OCI-M1 (cell line): Measurements from ENCODE around the gene BUB1B.

Experiments used
- DNase-seq: peaks from one replicate; lab custom pipeline; 2025; lab: John Stamatoyannopoulos, UW

The BUB1B gene

DNA sequence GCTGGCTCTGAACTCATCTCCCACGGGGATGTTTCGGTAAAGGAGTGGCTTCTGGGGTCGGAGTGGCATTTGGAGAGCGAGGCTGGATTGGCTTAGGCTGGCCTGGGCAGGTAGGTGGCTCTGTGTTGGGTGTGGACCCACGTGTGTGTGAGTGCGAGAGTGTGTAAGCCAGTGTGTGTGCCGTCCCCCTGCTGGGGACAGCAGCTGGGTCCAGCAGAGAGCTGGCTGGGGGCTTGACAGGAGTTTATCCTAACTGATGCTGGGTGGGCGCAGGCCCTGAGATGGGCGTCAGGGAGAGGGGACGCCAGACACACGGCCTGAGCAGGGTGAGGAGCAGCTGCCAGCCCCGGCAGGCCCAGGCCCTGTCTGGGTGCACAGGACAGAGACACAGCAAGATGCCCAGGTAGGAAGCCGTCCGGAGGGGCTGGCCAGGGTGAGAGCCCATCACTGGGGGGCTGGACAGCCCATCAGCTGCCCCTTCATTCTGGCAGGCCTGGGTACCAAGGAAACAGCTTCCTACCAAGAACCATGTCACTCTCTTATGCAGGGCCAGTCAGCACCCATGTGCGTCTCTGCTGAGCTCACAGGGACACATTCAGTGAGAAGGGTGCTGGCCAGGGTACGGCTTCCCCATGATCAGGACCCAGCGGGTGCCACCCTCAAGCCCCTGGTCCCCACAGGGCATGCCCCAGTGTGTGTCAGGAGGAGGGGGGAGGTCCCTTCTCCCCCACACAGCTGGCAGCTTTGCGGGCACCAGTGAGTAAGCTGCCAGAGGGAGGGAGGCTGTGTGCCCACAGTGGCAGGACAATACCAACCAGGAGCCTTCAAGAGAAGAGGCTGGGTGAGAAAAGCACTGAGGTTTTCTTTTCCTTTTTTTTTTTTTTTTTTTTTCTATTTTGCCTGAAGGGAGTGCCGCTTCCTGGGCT is 79.1 kb downstream of the BUB1B start:
- DNase-seq, result no peak

DNA sequence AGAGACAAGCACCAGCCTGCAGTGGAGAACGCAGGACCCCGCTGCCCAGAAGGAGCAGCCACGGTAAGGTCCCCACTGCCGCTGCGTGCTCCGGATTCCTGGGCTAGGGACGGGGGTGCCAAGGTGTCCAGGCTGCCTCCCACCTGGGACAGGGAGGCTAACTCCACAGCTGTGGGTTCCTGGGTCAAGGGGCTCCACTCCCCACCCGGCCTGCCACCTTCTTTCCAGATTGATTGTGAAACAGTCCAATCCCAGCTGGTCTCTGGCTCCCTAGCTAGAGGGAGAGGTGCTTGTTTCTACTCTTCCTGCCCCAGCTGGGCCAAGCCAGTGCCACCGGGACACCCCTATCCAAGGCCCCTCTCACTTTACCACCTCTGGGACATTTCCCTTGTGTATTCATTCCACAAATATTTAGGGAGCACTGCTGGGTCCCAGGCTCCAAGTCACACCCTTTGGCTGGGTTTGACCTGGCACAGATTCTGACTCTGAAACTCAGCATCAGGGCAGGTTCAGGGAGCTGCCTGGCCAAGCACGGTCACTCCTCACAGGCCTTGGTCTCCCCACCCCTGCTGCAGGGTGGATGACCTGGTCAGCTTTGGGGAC is 79.9 kb downstream of the BUB1B start:
- no peak for DNase-seq

DNA sequence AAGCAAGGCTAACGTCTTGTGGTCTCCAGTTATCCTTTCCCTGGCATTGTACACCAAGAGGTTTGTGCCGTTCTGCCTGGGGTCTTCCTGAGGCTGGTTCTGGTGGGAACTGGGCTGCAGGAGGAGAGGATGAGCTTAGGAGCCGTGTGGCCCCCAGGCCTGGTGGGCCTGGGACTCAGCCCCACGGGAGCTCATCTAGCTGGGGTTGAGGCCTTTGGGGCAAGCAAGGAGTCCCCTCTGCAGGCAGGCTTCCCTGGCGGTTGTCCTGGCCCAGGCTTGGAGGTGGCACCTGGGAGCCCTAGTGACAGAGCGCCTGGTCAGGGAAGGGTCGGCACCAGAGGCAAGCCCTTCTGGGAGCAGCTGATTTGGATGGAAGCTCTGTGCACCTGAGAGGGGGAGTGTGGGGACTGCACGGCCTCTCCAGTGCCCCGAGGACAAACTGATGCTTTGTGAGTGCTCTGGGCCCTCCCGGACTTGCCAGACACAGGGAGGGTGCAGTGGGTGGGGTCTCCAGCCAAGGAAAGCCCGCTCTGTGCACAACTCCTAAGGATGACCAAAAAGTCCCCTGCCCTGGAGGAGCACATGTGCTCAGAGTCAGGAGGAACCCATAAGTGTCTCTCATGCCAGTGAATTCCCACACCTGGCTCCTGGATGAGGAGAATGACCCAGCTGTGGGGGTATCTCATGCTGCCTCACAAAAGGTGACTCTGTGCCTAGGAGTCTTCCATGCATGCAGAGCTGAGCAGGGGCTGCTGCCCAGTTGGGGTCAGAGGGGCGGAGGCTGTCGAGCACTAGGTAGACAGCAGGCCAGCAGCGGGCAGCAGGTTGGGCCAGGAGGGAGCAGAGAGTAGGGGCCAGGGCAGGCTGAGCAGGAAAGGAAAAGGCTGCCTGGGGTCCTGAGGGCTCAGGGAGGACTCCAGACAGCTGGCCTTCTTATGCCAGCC is 80.7 kb downstream of the BUB1B start:
- no peak for DNase-seq

DNA sequence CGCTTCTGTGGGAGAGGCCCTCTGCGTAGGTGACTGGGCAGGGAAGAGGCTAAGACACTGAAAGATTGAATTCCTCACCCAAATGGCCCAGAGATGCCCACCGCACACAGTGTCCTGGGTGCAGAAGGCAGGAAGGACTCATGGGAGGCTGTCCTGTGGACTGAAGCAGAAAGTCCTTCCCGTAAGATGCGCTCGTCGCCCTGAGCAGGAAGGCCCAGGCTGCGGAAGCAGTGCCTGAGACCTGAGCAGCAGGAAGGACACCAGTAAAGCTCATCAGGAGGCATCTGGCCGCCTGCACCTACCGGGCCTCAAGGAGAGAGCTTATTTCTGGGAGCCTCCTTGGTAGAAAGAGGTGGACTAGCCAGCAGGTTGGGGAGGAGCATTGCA is 81.3 kb downstream of the BUB1B start:
- DNase-seq, result no peak

DNA sequence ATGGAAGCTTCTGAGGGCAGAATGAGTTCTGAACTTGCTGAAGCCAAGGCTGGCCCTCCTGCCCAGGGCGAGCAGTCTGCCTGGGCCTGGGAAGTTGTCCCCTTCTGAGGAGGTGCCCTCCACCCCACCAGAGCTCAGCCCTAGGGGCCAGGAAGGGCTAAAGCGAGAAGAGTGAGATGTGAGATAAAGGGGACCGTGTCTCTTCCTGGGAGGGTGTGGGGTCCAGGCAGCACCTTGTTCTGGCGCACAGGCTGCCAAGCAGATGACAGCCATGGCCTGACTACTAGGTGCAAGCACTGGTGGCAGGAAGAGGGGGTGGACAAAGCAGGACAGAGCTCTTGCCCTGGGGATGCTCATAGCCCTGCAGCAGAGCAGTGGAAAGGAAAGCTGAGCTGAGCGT is 81.7 kb downstream of the BUB1B start:
- no peak for DNase-seq

DNA sequence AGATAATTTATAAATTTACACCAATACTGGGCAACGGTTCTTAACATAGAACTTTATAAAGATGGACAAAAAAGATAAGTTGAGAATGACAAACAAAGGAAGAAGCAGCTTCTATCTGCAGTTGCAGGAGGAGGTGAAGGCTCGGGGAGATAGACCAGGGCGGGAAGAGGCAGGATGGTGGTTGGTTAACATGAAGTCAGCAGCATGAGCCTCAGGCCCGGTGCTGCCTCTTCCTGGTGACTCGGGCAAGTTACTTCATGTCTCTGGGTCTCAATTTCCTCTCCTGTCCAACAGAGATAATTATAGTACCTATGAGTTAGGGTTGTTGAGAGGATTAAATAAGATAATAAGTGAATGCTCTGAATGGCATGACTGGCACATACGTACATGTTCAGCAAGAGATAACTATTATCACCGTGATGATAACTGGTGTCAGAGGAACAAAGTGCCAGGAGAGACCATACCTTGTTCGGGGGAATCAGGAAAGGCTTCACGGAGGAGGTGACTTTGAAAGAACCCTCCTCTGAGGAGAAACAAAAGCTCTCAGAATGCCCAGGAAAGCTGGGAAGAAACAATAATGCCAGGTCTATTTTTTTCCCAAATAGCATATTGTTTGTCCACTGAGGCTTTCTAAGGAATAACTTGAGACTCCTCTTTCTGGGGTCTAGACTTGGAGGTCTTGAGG is 82.4 kb downstream of the BUB1B start:
- peak; percentile 44 for DNase-seq

DNA sequence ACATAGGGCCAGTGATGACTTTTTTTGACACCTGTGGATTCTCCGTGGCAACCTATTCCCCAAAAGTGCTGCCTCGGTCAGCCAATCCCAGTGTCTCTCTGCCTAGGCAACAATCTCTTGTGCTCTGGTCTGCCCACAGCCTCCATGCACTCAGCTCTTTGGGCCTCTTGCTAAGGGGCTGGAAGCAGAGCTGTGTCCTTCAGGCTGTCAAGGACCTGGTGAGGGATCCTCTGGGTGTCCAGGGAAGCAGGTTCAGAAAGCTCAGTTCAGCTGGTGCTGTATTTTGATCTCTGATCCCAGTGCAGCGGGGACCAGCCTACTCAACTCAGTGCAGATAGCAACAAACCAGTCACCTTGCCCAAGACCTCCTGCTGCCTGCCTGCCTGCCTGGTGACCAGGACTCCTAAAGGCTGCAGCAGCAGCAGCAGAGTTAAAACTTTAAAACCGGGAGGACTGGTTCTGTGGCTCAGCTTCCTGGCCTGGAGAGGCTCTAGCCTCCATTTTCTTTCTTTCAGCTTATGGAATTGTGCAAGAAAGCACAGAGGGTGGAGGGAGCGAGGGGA is 84.2 kb downstream of the BUB1B start:
- DNase-seq, result no peak

DNA sequence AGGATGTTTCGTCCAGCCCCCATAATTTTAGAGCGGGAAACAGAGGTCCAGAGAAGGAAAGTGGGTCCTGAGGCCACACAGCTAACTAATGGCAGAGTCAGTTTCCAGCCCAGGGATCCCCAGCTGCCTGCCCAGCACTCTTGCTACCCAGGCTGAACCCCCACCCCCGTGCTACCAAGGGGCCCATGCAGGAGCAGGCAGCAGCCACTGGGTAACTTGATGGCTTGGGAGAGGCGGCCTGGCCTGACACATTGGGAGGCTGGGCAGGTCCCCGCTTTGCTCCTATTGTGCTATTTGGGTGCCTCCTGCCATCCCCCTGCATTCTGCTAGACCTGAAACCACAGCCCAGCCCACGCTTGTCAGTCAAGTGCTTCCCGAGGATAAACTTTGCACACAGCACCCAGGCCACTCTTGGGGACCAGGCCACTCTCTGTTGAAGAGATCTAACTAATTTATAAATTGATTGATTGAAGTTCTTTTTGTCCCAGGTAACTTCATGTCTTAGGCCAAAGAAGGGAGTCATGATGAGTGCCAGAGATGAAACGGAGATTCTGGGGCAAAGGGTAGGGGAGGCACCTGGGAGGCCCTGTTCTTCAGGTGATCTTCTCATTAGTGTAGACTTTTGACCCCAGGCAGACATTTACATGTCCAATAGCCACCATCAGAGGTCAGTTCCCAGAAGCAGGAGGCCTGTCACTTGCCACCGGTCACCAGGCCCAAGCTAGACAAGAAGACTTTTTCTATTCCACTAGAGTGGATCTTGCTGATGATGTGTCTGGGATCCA is 85.0 kb downstream of the BUB1B start:
- no peak for DNase-seq

DNA sequence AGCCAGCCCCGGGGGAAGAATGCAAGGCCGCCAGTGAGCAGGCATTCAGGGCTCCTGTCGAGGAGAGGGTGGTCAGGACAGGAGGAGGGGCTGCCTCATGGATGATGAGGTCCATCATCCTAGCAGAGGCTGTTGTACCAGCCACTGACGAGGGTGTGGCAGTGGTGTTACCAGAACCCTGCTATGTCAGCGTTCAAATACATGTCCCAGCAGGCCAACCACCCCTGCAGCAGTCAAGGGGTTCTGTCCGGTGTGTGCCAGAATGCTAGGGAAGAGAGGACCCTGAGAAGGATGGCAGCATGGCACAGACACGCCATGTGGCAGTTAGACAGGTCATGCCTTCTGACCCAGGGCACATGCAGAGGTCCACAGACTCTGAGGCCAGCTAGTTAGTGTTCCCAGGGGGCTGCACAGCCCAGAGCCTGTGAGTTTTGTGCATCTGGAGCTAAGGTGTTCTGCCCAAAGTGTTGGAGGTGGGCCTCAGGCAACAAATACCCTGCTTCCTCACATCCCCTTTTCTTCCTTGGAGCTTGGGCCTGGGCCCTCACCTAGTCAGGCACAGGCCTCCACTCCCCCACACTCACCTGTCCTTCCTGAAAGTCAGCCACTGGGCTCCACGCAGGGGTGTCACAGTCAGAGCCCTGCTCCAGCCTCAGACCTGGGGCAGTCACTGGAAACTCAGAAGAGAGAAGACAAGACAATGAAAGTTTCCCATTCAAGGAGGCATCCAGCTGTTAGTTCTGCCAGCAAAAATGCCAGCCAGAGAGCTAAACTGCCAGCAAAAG is 85.8 kb downstream of the BUB1B start:
- no peak for DNase-seq

DNA sequence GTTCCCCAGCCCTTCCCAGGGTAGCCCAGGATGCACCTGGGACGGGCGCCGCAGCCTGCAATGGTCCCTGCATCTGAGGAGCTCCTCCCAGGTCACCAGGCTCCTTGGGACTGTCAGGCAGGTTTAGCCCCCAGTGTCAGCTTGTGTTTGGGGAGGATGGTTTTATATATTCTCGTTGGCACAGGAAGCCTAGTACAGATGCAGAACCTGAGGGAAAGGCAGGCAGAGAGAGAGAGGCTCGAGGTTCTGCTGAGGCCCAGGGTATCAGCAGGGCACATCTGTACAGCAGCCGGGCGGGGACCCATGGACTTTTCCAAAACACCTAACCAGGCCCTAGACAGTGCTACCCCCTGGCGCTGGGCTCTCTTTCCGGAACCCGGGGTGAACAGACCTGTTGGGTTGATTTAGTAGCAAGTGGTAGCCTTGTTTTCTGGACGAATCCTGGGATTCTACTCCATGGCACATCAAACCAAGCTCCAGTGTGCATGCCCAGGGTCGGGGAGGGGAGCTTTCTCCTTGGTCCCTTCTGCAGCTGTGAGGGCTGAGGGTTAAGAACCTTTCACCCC is 86.6 kb downstream of the BUB1B start:
- DNase-seq, result no peak

DNA sequence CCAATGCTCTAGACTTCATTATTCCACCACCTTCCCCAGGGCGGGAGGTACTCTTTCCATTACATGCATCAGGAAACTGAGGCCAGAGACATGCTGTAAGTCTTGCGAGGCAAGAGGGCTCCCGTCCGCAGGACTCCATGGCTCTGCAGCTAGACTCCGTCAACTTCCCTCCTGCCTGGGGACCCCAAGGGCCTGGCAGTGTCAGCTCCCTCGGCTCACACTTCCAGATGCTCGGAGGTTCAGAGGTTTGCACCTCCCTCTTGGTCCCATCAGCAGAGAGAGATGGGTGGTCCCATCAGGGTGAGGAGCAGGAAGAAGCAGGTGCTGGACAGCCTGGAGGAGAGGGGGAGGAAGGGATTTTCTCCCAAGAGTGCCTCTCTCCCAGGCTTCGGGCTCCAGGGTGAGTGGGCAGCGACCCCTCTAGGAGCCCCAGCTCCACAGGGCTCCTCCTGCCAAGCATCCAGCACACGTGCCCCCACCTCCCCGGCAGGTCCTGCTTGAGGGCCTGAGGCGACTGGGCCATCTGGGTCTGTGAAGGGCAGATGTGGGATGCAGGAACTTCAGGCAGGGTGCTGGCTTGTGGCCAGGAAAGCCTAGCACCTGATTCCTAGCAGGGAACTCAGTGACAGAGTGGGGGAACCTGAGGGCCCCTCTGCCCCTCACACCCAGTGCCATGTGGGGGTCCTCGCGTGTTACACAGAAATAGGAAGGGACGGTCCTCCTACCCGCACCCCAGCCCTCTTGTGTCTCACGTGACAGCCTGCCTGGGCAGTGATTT is 87.3 kb downstream of the BUB1B start:
- DNase-seq, result no peak

DNA sequence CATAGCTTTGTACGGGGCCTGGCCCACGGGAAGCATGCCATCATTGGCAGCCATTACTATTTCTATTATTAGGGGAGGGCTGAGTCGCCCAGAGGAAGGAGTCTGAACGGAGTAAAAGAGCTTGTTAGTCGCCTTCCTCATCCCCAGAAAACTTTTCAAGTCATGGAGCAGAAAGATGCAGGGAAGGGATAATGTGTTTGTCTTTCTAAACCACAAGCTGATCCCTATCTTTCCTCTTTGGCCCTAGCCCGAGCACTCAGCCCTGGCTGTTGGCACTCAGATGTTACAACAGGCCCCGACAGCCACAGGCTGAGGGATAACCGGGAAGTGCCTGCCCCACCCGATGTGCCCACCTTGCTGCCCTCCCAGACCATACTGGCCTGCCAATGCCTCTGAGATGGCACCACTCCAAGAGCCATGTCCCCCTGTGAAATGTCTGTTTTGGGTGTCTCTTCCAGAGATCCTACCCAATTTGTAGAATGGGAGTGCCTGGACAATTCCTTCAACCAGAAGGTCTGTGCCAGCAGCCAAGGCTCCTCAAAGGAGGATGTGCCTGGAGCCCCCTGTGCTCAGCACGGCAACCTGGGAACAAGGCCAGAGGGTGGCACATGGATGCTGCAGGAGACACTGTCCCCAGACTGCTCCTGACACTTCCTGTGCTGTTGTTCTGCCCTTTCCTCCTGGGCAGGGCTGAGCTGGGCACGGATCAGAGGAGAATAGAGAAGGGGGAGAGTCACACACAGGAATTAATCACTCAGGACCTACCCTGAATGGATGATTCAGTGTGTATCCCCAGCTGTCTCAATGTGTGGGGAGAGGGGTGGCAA is 88.8 kb downstream of the BUB1B start:
- DNase-seq, result peak; percentile 17

DNA sequence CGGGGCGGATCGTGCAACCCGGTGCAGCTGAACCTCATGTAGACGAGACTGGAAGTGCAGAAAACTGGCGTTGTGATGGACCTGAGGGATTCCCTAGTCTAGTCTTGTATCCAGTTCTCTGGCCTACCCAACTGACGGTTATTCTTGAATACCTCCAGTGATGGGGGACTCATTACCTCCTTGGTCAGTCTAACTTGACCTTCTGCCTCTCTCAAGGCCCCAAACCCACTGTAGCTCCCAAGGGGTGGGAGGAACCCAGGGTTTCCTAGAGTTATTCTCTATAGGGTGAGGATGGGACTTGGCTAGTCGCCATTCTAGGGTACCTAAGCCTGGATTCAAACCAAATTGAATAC is 89.4 kb downstream of the BUB1B start:
- no peak for DNase-seq

DNA sequence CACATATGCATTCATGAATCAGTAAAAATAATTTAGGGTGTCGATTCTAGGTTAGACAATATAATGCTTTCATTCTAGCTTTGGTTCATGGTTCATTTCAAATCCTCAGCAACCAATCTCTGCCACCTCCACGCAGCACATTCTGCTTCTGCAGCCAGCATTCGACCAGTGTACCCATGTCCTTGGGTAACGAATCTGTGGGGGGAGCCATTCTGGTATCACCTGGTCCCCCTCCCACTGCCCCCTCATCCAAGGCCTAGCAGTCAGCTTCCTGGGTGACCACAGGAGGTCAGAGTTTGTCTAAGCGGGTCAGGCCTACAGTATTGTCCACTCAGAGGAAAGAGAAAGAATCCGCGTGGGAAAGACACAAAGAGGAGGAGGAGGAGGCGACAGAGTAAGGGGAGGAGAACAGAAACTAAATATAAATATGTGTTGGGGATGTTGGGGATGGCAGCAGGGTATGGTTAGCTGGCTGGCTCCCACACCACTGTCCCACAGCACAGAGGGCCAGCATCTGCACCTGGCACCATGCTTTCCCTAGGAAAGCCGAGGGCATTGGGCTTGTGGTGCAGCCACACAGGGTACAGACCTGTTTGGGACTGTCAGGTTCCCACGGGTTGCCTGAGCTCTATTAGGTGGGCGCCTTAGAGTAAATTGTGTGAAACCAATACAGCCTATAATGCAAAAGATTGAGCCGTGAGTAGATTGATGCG is 90.1 kb downstream of the BUB1B start:
- DNase-seq, result no peak

DNA sequence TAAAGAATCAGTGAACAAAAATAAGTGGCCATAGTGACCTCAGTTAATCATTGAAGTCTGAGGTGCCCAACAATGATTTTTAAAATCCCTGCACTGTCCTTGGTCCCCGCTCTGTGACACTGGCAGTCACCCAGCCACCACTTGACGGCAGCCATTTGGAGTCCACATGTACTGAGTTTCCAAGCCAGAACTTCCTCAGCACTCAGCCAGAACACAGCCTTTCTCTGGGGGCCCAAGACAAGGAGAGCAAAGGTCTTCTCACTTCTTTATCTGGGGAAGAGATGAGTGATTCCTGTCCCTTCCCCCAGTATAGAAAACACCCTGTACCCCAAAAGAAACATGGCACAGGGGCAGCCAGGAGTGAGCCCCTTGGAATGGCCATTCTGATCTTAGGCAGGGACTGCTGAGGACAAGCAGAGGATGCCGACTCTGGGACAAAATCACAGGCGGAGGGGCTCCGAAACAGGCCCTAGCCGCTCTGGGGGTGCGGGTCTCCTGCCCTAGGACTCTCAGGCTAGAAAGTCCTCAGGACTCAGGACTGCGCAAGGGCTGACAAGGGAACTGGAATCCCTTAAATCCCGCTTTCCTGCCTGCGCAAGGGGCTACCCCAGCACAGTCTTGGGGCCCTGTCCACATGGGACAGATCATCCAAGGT is 90.7 kb downstream of the BUB1B start:
- DNase-seq, result no peak

DNA sequence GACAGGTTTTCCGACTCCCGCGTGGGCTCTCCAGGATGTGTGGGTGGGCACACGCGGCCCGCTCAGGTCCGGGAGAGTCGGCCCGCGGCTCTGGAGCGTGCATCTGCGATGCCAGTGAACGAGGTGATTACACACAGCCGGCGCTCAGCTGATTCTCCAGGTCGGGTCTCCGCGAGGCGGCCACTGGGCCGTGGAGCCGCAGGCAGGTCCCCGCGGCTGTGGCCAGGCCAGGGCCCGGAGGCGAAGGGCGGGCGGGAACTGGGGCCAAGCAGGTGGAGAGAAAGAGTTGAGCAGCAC is 91.2 kb downstream of the BUB1B start:
- no peak for DNase-seq
